Duodenal mucosa (tissue), 2 donors: ENCODE results near the gene OSBPL3.

Source experiments
- H3K27ac ChIP-seq: one replicate; pipeline ENCODE4 v1.7.0; 2013; ENCODE audit warnings: low read depth, low read length
- H3K27me3 ChIP-seq, 2 donors: one replicate each; pipeline ENCODE4 v1.7.0; 2013; ENCODE audit warnings: low read length in 2 of 2, control low read depth in 1 of 2; ENCODE audit not compliant: insufficient read depth in 2 of 2, control insufficient read depth in 1 of 2
- H3K36me3 ChIP-seq, 2 donors: one replicate each; pipeline ENCODE4 v1.7.0; 2013; ENCODE audit warnings: low read length in 2 of 2, control low read depth in 1 of 2; ENCODE audit not compliant: insufficient read depth in 2 of 2, control insufficient read depth in 1 of 2
- H3K4me1 ChIP-seq, 2 donors: one replicate each; pipeline ENCODE4 v1.7.0; 2013; ENCODE audit warnings: low read length in 2 of 2, control low read depth in 1 of 2; ENCODE audit not compliant: insufficient read depth in 2 of 2, control insufficient read depth in 1 of 2
- H3K4me3 ChIP-seq, 2 donors: one replicate each; pipeline ENCODE4 v1.7.0; 2013; ENCODE audit warnings: low read length in 2 of 2, low read depth in 1 of 2
- H3K9ac ChIP-seq, 2 donors: one replicate each; pipeline ENCODE4 v1.7.0; 2013; ENCODE audit warnings: low read length in 2 of 2, low read depth in 1 of 2
- H3K9me3 ChIP-seq, 2 donors: one replicate each; pipeline ENCODE4 v1.7.0; 2013; ENCODE audit warnings: low read length in 2 of 2, control low read depth in 1 of 2; ENCODE audit not compliant: control insufficient read depth in 1 of 2

OSBPL3 gene

GRCh38 chr7:25009257-25009656 lies 29.3 kb upstream of the OSBPL3 start:
- Histone ChIP-seq H3K36me3 (no peaks in the 10 kb centered on the region), H3K9me3 (no peaks in the 10 kb centered on the region), H3K9ac (no peak overlapping the region), H3K4me3 (no peak overlapping the region), H3K4me1 (no peaks in the 10 kb centered on the region), H3K27ac (no peak overlapping the region), H3K27me3 (no peaks in the 10 kb centered on the region)

DNA sequence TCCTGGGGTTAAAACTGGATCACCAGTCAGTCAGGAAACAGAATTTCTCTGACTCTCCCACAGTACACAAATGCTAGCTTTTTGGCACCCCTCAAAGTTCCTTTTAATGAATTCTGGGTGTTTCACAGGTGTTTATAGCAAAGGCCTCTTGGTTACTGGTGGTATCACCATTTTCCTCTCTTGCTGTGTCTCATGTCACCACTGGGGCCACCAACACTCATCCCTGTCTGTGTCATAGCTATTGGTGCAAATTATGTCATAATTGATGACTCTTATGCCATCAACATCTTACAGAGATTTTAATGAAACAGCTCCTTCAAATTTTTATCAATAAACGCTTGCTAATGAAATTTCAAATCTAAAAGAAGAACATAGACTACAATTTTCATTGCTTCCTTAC lies 27.7 kb upstream of the OSBPL3 start:
- Histone ChIP-seq H3K9ac (no peak overlapping the region), H3K9me3 (no peaks in the 10 kb centered on the region), H3K4me1 (no peaks in the 10 kb centered on the region), H3K4me3 (no peak overlapping the region), H3K27me3 (no peaks in the 10 kb centered on the region), H3K27ac (no peak overlapping the region), H3K36me3 (no peaks in the 10 kb centered on the region)

GRCh38 chr7:25006276-25006675 lies 26.3 kb upstream of the OSBPL3 start:
- Histone ChIP-seq H3K4me1 (no peaks in the 10 kb centered on the region), H3K4me3 (no peak overlapping the region), H3K9me3 (no peaks in the 10 kb centered on the region), H3K9ac (no peak overlapping the region), H3K27me3 (no peaks in the 10 kb centered on the region), H3K27ac (no peak overlapping the region), H3K36me3 (no peaks in the 10 kb centered on the region)

GRCh38 chr7:25005658-25006057 lies 25.7 kb upstream of the OSBPL3 start:
- H3K4me3 ChIP-seq, result no peak overlapping the region
- no peaks in the 10 kb centered on the region for H3K9me3 ChIP-seq
- no peak overlapping the region for H3K27ac ChIP-seq
- no peaks in the 10 kb centered on the region for H3K4me1 ChIP-seq
- H3K36me3 ChIP-seq, result no peaks in the 10 kb centered on the region
- H3K27me3 ChIP-seq, result no peaks in the 10 kb centered on the region
- no peak overlapping the region for H3K9ac ChIP-seq

DNA sequence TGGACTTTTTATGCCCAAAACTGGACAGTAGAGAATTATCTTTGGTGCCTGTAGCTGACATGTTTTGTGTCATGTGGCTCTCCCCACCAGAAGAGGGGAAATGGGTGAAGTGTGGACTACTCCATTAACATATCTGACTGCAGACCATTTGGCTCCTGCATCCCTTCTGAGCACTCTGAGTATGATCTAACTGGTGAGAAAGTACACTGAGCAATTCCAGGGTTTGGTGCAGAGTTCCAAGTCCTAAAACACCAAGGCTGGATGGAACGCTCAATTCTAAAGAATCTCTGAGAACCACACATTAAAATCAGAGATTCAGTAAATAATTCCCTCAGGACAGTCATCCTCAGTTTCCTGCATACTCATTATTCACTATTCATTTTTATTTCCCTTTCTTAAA lies 22.8 kb upstream of the OSBPL3 start:
- Histone ChIP-seq H3K27me3 (no peaks in the 10 kb centered on the region), H3K9ac (no peak overlapping the region), H3K36me3 (no peaks in the 10 kb centered on the region), H3K27ac (no peak overlapping the region), H3K4me1 (no peaks in the 10 kb centered on the region), H3K4me3 (no peak overlapping the region), H3K9me3 (no peaks in the 10 kb centered on the region)

- Histone ChIP-seq H3K4me3 (no peak overlapping the region), H3K27ac (no peak overlapping the region), H3K4me1 (no peaks in the 10 kb centered on the region), H3K9ac (no peak overlapping the region), H3K27me3 (no peaks in the 10 kb centered on the region), H3K9me3 (no peaks in the 10 kb centered on the region), H3K36me3 (no peaks in the 10 kb centered on the region)
Measured at GRCh38 chr7:24995466-24995865, 15.5 kb upstream of the OSBPL3 start.

- Histone ChIP-seq H3K4me1 (no peaks in the 10 kb centered on the region), H3K27me3 (no peaks in the 10 kb centered on the region), H3K9me3 (no peaks in the 10 kb centered on the region), H3K4me3 (no peak overlapping the region), H3K36me3 (no peaks in the 10 kb centered on the region), H3K9ac (no peak overlapping the region), H3K27ac (no peak overlapping the region)
Measured at GRCh38 chr7:24992314-24992713, 12.3 kb upstream of the OSBPL3 start.

- H3K9ac ChIP-seq, result no peak overlapping the region
- H3K4me3 ChIP-seq, result no peak overlapping the region
- no peaks in the 10 kb centered on the region for H3K36me3 ChIP-seq
- no peaks in the 10 kb centered on the region for H3K27me3 ChIP-seq
- H3K27ac ChIP-seq, result no peak overlapping the region
- no peaks in the 10 kb centered on the region for H3K9me3 ChIP-seq
- H3K4me1 ChIP-seq, result no peaks in the 10 kb centered on the region
Measured at GRCh38 chr7:24991353-24991752, 11.4 kb upstream of the OSBPL3 start.

DNA sequence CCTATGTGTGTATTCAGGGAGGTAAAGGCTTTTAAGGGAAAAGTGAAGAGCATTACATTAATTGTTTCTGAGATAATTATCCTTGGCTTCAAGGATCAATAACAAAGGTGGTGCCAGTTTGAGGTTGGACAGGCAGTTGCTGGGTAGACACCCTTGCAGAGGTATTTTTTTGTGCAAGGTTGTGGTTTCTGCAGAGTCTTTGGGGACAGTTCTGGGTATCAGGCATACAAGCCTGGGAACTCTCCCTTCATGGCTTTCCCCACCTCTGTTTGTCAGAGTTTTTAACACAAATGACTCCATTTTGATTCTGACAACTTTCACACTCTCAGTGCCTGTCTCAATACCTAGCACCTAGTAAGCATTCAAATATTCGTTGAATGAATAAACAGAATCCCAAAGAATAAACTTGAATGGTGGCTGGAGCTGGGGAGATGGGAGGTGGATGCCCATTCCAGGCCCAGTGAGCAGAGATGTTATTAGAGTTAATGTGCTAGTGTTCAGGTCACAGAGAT lies 7.4 kb upstream of the OSBPL3 start:
- Histone ChIP-seq H3K36me3 (no peaks in the 10 kb centered on the region), H3K27me3 (no peaks in the 10 kb centered on the region), H3K4me1 (no peaks in the 10 kb centered on the region), H3K9ac (no peak overlapping the region), H3K27ac (no peak overlapping the region), H3K9me3 (no peaks in the 10 kb centered on the region), H3K4me3 (no peak overlapping the region)

DNA sequence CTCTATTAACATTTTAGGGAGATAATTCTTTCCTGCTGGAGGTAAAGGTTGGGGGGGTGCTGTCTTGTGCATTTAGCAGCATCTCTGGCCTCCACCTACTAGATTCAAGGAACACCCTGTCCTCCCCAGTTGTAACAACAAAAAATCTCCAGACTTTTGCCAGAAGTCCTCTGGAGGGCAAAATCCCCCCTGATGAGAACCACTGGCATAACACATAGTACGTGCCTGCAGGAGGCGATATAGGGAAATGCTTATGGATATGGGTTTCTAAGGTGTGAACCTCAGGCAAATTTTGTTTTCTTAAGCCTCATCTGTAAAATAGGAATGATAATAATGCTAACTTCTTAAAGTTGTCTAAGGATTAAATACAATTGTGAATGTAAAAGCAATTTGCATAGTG lies 2.9 kb upstream of the OSBPL3 start:
- Histone ChIP-seq H3K27ac (no peak overlapping the region), H3K9me3 (no peaks in the 10 kb centered on the region), H3K27me3 (no peaks in the 10 kb centered on the region), H3K9ac (no peak overlapping the region), H3K4me1 (peaks cover 7 to 27% of the 10 kb centered on the region in 2 donors), H3K36me3 (no peaks in the 10 kb centered on the region), H3K4me3 (no peak overlapping the region)
